Aorta (tissue), 5 donors: ENCODE data around the gene TOMM40L. TPM values are rescaled to one million over a fixed set of nuclear protein-coding genes. Genes with fewer than 3 reads are reported as not detected.

Experiments
- ATAC-seq: fragments of 200-7000 bp; cut with Tn5 transposase; one replicate; pipeline ENCODE4 v1.9.1; 2022; ENCODE audit warnings: moderate library complexity; ENCODE audit not compliant: low FRiP score
- DNase-seq, 2 donors: peaks; one replicate each; pipeline ENCODE4 v3.0.0-alpha.2; 2020
- H3K27ac ChIP-seq, 2 donors: one replicate each; pipeline ENCODE4 v1.5.1; 2013; ENCODE audit warnings: low read length in 2 of 2, mild to moderate bottlenecking in 2 of 2, moderate library complexity in 2 of 2, control low read depth in 1 of 2, inconsistent platforms in 1 of 2, low read depth in 1 of 2
- H3K27me3 ChIP-seq, 2 donors: one replicate each; pipeline ENCODE4 v1.6.1; 2013; ENCODE audit warnings: control low read depth in 1 of 2, low read length in 1 of 2, mild to moderate bottlenecking in 1 of 2, moderate library complexity in 1 of 2; ENCODE audit not compliant: insufficient read depth in 2 of 2, control insufficient read depth in 1 of 2
- H3K36me3 ChIP-seq, 2 donors: one replicate each; pipeline ENCODE4 v1.6.1; 2013; ENCODE audit warnings: control low read depth in 1 of 2, low read length in 1 of 2, mild to moderate bottlenecking in 1 of 2; ENCODE audit not compliant: insufficient read depth in 2 of 2, control insufficient read depth in 1 of 2
- H3K4me1 ChIP-seq, 2 donors: one replicate each; pipeline ENCODE4 v1.6.1; 2013; ENCODE audit warnings: low read length in 2 of 2, control low read depth in 1 of 2, mild to moderate bottlenecking in 1 of 2, moderate library complexity in 1 of 2; ENCODE audit not compliant: insufficient read depth in 2 of 2, control insufficient read depth in 1 of 2
- H3K4me3 ChIP-seq, 2 donors: one replicate each; pipeline ENCODE4 v1.5.1; 2013; ENCODE audit warnings: low read length in 2 of 2, control low read depth in 1 of 2, mild to moderate bottlenecking in 1 of 2
- H3K9me3 ChIP-seq: one replicate; pipeline ENCODE4 v1.6.1; 2013; ENCODE audit warnings: mild to moderate bottlenecking, low read length; ENCODE audit not compliant: control insufficient read depth
- WGBS, 2 donors: extraction: QIAGEN DNeasy Blood & Tissue Kit; methylation state at CpG; one replicate each; pipeline ENCODE4 v1.1.7; 2013; 5-methylcytosine and 5-hydroxymethylcytosine counted together
- intact Hi-C, 2 donors: fragments of 100-400 bp; cut with DNase I; formaldehyde crosslinking; loops; one replicate each; pipeline versions ENCODE4 v1.14.2 to v1.15.0; 2022
- long read RNA-seq, 2 donors: library from polyadenylated mRNA; unstranded; transcript quantifications; one replicate each; pipeline ENCODE4 v2.0.0, GENCODE V29; 2020 to 2021
- polyA plus RNA-seq, 2 donors: library from polyadenylated mRNA; stranded (reverse); fragments of 200-250 nt; gene quantifications; one replicate each; pipeline ENCODE4 v1.2.3, GENCODE V29; 2013
- total RNA-seq, 2 donors: library from RNA; stranded (reverse); fragmentation: NEBNext Ultra II Directional; extraction: Animal tissue kit (Norgen Biotek cat#: 25700); gene quantifications; one replicate each; pipeline ENCODE4 v1.2.1, GENCODE V29; 2021
- donor health status: healthy with polysubstance abuse.
- donor health status: Bipolar disorder and iron deficiency.
- donor health status: DM: no; HTN: no; CAD: no.
- donor health status: DM: no; HTN: no; CAD: no.
- donor health status: DM: yes; HTN: yes; CAD: no.

The TOMM40L gene
- total RNA-seq = 10 to 100 TPM in 1 of 2 donors, 1 to 10 TPM in 1; 10.0 to 12.9 TPM
- polyA plus RNA-seq = 10 to 100 TPM; 10.2 to 11.6 TPM
- long read RNA-seq, donor 1, partial matches to known transcripts = 7 of 14 reads
- long read RNA-seq, donor 1, other reads (novel, unspliced or antisense) = 2 of 14 reads
- long read RNA-seq, donor 2, partial matches to known transcripts = 0 of 4 reads
- long read RNA-seq, donor 2, other reads (novel, unspliced or antisense) = 3 of 4 reads

DNA sequence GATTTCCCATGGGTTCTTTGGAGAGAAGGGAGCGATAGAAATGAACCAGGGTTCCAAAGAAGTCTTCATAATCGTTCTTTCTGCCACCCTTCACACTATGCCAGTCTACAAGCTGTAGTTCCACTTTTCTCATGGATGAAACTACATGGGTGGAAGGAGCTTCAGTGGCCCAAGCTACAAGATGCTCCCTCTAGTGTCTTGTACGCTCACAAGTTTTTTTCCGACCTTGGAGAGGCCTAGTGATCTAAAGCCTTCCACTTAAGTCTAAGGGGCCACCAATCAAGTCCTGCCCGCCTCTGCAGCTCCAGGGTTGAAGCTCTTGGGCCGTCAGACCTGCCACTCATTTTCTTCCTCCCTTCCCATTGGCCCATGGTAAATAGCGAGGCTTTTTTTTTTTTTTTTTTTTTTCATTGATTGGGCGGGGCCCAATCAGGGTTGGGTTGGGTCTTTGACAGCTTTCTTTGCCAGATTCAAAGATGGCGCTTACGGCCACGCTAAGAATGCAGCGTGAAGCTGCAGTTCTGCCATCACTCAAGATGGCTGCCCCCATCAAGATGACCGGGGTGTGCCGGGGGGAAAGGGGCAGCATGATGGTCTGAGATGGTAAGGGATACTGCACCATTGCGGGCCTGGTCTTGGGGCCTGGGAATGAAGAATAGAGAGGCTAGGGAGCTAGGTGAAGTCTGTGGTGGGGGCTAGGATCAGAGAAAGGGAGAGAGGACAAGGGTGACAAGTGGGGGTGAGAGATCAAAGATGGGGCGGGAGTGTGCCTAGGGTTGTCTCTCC is at the start of gene TOMM40L:
Gene TOMM40L, plus strand, starts transcription at position 527 of the 786 bp plus-strand sequence. CDS start 430 bp downstream, outside the sequence.
- Histone ChIP-seq H3K4me1 (no peaks in the 10 kb centered on the region), H3K27me3 (no peaks in the 10 kb centered on the region), H3K9me3 (no peaks in the 10 kb centered on the region), H3K4me3 (peak within 1 kb of the TSS; percentile 47 to 85), H3K27ac (no peak within 1 kb of the TSS), H3K36me3 (peaks cover 0 to 2% of the 10 kb centered on the region in 2 donors)
- intact Hi-C loops = loop anchor here (2.0 to 5.0 kb wide), 4 partner anchors 87 to 157 kb away; partner anchors contain the start of genes CFAP126 (in 2 of the 2) and SDHC (in 2 of the 2)
- DNase-seq (peak; percentile 91 to 95), ATAC-seq (peak; percentile 95)
- 13% methylated on average over 16 of the region's 16 CpGs for WGBS, 2 donors

GRCh38 chr1:161176468-161177111 is 49.3 kb upstream of the TOMM40L start:
- ATAC-seq (peak; percentile 36), DNase-seq (peak; percentile 30 to 41)
- H3K27ac ChIP-seq = peak overlapping the region in 1 of 2 donors; percentile 54
- H3K4me1 ChIP-seq = no peaks in the 10 kb centered on the region
- intact Hi-C loops = no loop called here
- no peaks in the 10 kb centered on the region for H3K9me3 ChIP-seq
- peaks cover 0 to 2% of the 10 kb centered on the region in 2 donors for H3K36me3 ChIP-seq
- peak overlapping the region; percentile 44 to 53 for H3K4me3 ChIP-seq
- no peaks in the 10 kb centered on the region for H3K27me3 ChIP-seq
- WGBS, 2 donors = 16 to 18% methylated on average over 17 of the region's 17 CpGs

DNA sequence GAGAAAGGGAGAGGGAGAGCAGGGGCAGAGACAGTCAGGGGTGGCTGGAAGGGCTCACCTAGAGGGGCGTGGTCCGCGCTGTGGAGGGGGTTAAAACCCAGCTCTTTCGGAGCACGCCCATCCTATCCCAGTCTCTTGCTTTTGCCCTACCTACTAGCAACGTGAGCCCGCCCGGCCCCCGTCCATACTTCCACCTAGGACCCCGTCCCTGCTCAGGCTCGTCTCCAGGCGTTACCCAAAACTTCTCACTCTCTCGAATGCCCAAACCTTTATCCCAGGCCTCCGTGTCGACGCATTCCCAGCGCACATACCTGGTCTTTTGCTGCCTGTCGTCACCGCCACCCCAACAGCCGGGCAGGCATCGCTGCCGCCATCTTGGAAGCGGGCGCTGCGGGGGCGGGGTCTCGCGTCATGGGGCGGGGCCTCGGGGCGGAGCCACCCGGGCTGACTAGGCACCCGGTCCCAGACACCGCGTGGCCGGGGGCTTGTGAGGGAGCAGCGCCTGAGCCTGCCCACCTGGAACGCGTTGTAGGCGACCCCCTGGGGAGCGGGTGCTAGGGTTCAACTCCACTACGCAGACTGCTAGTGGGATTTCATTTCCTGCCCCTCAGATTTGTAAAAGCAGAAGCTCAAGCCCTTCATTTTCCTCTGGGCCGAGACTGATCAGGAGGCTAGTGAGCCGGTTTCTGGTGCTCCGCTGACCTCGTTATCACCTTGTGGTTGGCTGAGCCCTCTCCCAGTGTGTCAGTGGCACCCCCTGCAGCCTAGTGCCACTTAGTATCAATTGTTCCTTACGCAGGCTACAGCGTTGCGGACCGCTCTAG is 48.5 kb upstream of the TOMM40L start, which contains the start of gene B4GALT3:
Gene B4GALT3, minus strand, starts transcription at position 396 of the 824 bp plus-strand sequence. CDS start 1,447 bp downstream, outside the sequence.
- Histone ChIP-seq H3K27ac (peak within 1 kb of the TSS in 1 of 2 donors; percentile 76), H3K4me1 (no peaks in the 10 kb centered on the region), H3K36me3 (peaks cover 0 to 2% of the 10 kb centered on the region in 2 donors), H3K4me3 (peak within 1 kb of the TSS; percentile 44 to 53), H3K9me3 (no peaks in the 10 kb centered on the region), H3K27me3 (no peaks in the 10 kb centered on the region)
- DNase-seq (peak; percentile 92 to 98), ATAC-seq (peak; percentile 97)
- intact Hi-C loops = no loop called here
- WGBS, 2 donors = 3% methylated on average over 50 of the region's 50 CpGs

GRCh38 chr1:161177936-161178244 is 48.0 kb upstream of the TOMM40L start:
- intact Hi-C loops = no loop called here
- no peaks in the 10 kb centered on the region for H3K9me3 ChIP-seq
- DNase-seq (no peak), ATAC-seq (no peak)
- no peaks in the 10 kb centered on the region for H3K27me3 ChIP-seq
- no peaks in the 10 kb centered on the region for H3K4me1 ChIP-seq
- H3K27ac ChIP-seq = peak overlapping the region in 1 of 2 donors; percentile 76
- peak overlapping the region; percentile 44 to 53 for H3K4me3 ChIP-seq
- WGBS, 2 donors = 41 to 46% methylated on average over 9 of the region's 9 CpGs
- H3K36me3 ChIP-seq = peaks cover 0 to 2% of the 10 kb centered on the region in 2 donors

DNA sequence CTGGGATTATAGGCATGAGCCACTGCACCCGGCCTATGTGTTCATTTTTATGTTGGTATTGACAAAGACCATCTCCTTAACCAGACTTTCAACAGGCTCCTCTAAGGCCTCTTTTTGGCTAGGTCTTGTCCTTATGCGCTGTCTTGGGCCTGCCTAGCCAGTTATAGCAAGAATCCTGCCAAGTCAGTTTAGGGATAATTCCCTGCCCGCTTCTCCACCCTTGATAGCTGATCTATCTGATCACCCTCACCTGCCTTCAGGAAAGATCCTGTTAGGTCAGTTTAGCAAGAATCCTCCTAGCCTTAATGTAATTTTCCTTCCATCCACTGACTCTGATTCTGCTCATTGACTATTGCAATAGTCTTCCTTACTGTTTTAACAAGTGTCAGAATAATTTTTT is 46.2 kb upstream of the TOMM40L start:
- H3K36me3 ChIP-seq = peaks cover 0 to 2% of the 10 kb centered on the region in 2 donors
- H3K9me3 ChIP-seq = no peaks in the 10 kb centered on the region
- WGBS, 2 donors = 91 to 95% methylated on average over 3 of the region's 3 CpGs
- DNase-seq = no peak
- intact Hi-C loops = no loop called here
- H3K27ac ChIP-seq = no peak overlapping the region
- H3K4me1 ChIP-seq = no peaks in the 10 kb centered on the region
- no peak for ATAC-seq
- H3K27me3 ChIP-seq = no peaks in the 10 kb centered on the region
- H3K4me3 ChIP-seq = no peak overlapping the region

- H3K4me3 ChIP-seq = no peak overlapping the region
- no peaks in the 10 kb centered on the region for H3K36me3 ChIP-seq
- DNase-seq (no peak), ATAC-seq (no peak)
- H3K27me3 ChIP-seq = no peaks in the 10 kb centered on the region
- no peaks in the 10 kb centered on the region for H3K4me1 ChIP-seq
- no peak overlapping the region for H3K27ac ChIP-seq
- no peaks in the 10 kb centered on the region for H3K9me3 ChIP-seq
- intact Hi-C loops = no loop called here
- WGBS, 2 donors = 74 to 82% methylated on average over 1 of the region's 1 CpG
Observed at GRCh38 chr1:161180639-161181038, 45.2 kb upstream of the TOMM40L start.

- H3K4me1 ChIP-seq = no peaks in the 10 kb centered on the region
- intact Hi-C loops = no loop called here
- DNase-seq (peak; percentile 27 to 35), ATAC-seq (no peak)
- H3K9me3 ChIP-seq = no peaks in the 10 kb centered on the region
- no peaks in the 10 kb centered on the region for H3K27me3 ChIP-seq
- 95 to 98% methylated on average over 1 of the region's 1 CpG for WGBS, 2 donors
- no peak overlapping the region for H3K27ac ChIP-seq
- H3K36me3 ChIP-seq = no peaks in the 10 kb centered on the region
- H3K4me3 ChIP-seq = no peak overlapping the region
Observed at GRCh38 chr1:161182214-161182613, 43.6 kb upstream of the TOMM40L start.

GRCh38 chr1:161185282-161185682 is 40.6 kb upstream of the TOMM40L start:
- no peaks in the 10 kb centered on the region for H3K36me3 ChIP-seq
- DNase-seq (peak; percentile 62 to 87), ATAC-seq (peak; percentile 85)
- no peak overlapping the region for H3K27ac ChIP-seq
- H3K4me3 ChIP-seq = no peak overlapping the region
- intact Hi-C loops = no loop called here
- H3K9me3 ChIP-seq = no peaks in the 10 kb centered on the region
- no peaks in the 10 kb centered on the region for H3K27me3 ChIP-seq
- H3K4me1 ChIP-seq = no peaks in the 10 kb centered on the region
- WGBS, 2 donors = 10 to 16% methylated on average over 3 of the region's 3 CpGs
